PC-3 (cell line): ENCODE results near the gene IL9.

Source experiments
- CTCF ChIP-seq: fragments of 300-600 bp; sonication (generic); conservative IDR thresholded peaks from 2 replicates; pipeline ENCODE4 v1.5.1; 2017; ENCODE audit warnings: antibody characterized with exemption, low read depth, mild to moderate bottlenecking, low read length
- EZH2phosphoT487 ChIP-seq: fragments of 300-600 bp; sonication (generic); IDR thresholded peaks from 2 replicates; pipeline ENCODE4 v1.6.1; 2018; ENCODE audit warnings: mild to moderate bottlenecking, antibody characterized with exemption, low read length, borderline replicate concordance

DNA sequence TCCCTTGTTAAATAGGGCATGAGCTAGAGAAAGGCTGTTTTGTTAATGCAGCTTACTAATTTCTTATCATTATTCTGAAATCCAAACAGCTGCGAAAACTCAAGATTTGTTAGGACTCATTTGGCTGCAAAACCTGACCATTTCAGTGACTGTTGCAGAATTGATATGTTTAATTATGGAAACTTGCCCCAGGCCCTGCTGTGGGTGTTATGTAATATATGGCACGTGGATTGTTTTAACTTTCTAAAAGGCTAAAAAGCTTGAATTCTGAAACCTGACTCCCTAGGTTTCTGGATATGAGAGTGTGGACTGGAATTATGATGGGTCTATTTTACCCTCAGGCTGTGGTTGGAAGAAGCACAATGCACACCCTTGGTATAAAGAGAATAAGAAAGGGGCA, 4.4 kb downstream of the IL9 start:
- no peak for TF ChIP-seq CTCF
- TF ChIP-seq EZH2phosphoT487: no peak
